Measurements from ENCODE around the gene SOCS3. TPM values are rescaled to one million over a fixed set of nuclear protein-coding genes. Genes with fewer than 3 reads are reported as not detected.

The SOCS3 gene
- total and polyA plus RNA-seq, 4 donors: 65.8 to 545 (median 113) TPM

- H3K4me3 ChIP-seq: no peak overlapping the region
- H3K36me3 ChIP-seq (ENCODE audit: control insufficient read depth in 4 of 4, insufficient read depth in 4 of 4, low read length in 4 of 4): no peaks in the 10 kb centered on the region
- no peaks in the 10 kb centered on the region for H3K9me3 ChIP-seq (ENCODE audit: control insufficient read depth in 4 of 4, insufficient read depth in 3 of 4, low read length in 3 of 4)
- WGBS, 2 donors: 60 to 61% methylated on average over 18 of the region's 18 CpGs
- DNase-seq (peak; percentile 91 to 92 (median 92)), ATAC-seq (ENCODE audit: insufficient read depth, low FRiP score) (peak; percentile 20)
- no peak for TF ChIP-seq CTCF (IDR thresholded peaks at IDR 0.05; ENCODE audit: control extremely low read depth, extremely low read depth)
- H3K4me1 ChIP-seq (ENCODE audit: control insufficient read depth in 5 of 5, insufficient read depth in 5 of 5, low read length in 5 of 5): peaks cover 0 to 22% (median 13%) of the 10 kb centered on the region in 5 donors
- H3K27ac ChIP-seq (ENCODE audit: low read depth in 1 of 2, low read length in 1 of 2): peak overlapping the region; percentile 62 to 68
- peak overlapping the region in 1 of 2 donors; percentile 32 for H3K9ac ChIP-seq (ENCODE audit: insufficient read depth in 1 of 2, low read length in 2 of 2)
- no peaks in the 10 kb centered on the region for H3K27me3 ChIP-seq (ENCODE audit: control insufficient read depth in 3 of 3, insufficient read depth in 3 of 3, low read length in 2 of 3)
Measured at GRCh38 chr17:78366109-78366848, 6.4 kb upstream of the SOCS3 start.

DNA sequence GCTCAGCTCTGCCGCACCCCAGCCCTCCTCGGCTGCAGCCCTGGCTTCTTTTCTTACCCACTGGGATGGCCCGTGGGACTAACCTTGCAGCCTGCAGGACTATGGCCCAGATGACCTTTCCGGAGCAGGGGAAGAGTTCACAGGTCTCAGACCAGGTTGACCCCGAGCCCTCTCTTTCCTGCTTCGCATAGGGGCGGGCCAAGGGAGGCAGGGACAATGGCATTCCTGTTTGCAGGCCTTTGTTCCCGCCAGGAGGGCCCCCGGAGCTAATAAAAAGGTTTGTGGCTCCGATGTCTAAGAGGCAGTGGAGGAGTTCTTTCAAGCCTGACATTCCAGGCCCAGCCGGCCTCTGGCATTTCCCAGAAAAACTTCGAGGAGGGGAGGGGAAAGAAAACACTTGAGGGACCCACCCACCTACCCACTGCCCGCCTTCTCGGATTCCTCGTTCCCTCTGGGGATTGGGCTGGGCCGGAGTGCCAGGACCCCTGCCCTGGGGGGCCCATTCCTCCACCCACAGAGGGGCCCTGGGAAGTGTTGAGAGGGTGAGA lies 5.8 kb upstream of the SOCS3 start:
- Histone ChIP-seq H3K4me3 (no peak overlapping the region), H3K4me1 (ENCODE audit: control insufficient read depth in 5 of 5, insufficient read depth in 5 of 5, low read length in 5 of 5) (peaks cover 0 to 22% (median 13%) of the 10 kb centered on the region in 5 donors), H3K9me3 (ENCODE audit: control insufficient read depth in 4 of 4, insufficient read depth in 3 of 4, low read length in 3 of 4) (no peaks in the 10 kb centered on the region), H3K27me3 (ENCODE audit: control insufficient read depth in 3 of 3, insufficient read depth in 3 of 3, low read length in 2 of 3) (no peaks in the 10 kb centered on the region), H3K27ac (ENCODE audit: low read depth in 1 of 2, low read length in 1 of 2) (peak overlapping the region; percentile 62 to 68), H3K9ac (ENCODE audit: insufficient read depth in 1 of 2, low read length in 2 of 2) (peak overlapping the region in 1 of 2 donors; percentile 32), H3K36me3 (ENCODE audit: control insufficient read depth in 4 of 4, insufficient read depth in 4 of 4, low read length in 4 of 4) (no peaks in the 10 kb centered on the region)
- 53 to 69% methylated on average over 16 of the region's 16 CpGs for WGBS, 2 donors
- no peak for TF ChIP-seq CTCF (IDR thresholded peaks at IDR 0.05; ENCODE audit: control extremely low read depth, extremely low read depth)
- peak; percentile 83 to 87 (median 86) for DNase-seq
- ATAC-seq (ENCODE audit: insufficient read depth, low FRiP score): no peak

- DNase-seq: no peak
- Histone ChIP-seq H3K4me1 (ENCODE audit: control insufficient read depth in 5 of 5, insufficient read depth in 5 of 5, low read length in 5 of 5) (peaks cover 0 to 25% (median 13%) of the 10 kb centered on the region in 5 donors), H3K4me3 (no peak overlapping the region), H3K27ac (ENCODE audit: low read depth in 1 of 2, low read length in 1 of 2) (peak overlapping the region in 1 of 2 donors; percentile 62), H3K9me3 (ENCODE audit: control insufficient read depth in 4 of 4, insufficient read depth in 3 of 4, low read length in 3 of 4) (no peaks in the 10 kb centered on the region), H3K27me3 (ENCODE audit: control insufficient read depth in 3 of 3, insufficient read depth in 3 of 3, low read length in 2 of 3) (no peaks in the 10 kb centered on the region), H3K36me3 (ENCODE audit: control insufficient read depth in 4 of 4, insufficient read depth in 4 of 4, low read length in 4 of 4) (no peaks in the 10 kb centered on the region), H3K9ac (ENCODE audit: insufficient read depth in 1 of 2, low read length in 2 of 2) (no peak overlapping the region)
- no peak for TF ChIP-seq CTCF (IDR thresholded peaks at IDR 0.05; ENCODE audit: control extremely low read depth, extremely low read depth)
- ATAC-seq (ENCODE audit: insufficient read depth, low FRiP score): no peak
- 42 to 65% methylated on average over 26 of the region's 26 CpGs for WGBS, 2 donors
Measured at GRCh38 chr17:78364436-78365281, 4.8 kb upstream of the SOCS3 start.

Data from lung (tissue), 12 donors.